ENCODE results near the gene PLCG1. TPM values are rescaled to one million over a fixed set of nuclear protein-coding genes. Genes with fewer than 3 reads are reported as not detected.

The PLCG1 gene
- total and polyA plus RNA-seq, 11 donors, result 32.5 to 72.2 (median 52.8) TPM

DNA sequence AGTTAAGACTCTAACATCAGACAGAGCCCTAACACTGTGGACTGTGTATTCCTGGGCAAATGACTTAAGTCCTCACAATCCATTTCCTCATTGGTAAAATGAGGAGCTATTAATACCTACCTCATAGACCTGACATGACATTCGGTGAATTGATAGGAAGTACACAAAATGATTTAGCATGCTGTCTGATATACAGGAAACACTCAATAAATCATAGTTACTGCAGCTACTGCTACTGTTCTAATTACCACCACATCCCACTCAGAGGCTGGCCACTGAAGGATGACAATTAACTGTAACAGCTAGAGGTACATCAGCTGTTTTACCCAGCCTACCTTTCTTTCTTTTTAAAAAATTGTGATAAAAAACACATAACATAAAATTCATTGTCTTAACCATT, 87.7 kb downstream of the PLCG1 start:
- TF ChIP-seq, protein P1, sequence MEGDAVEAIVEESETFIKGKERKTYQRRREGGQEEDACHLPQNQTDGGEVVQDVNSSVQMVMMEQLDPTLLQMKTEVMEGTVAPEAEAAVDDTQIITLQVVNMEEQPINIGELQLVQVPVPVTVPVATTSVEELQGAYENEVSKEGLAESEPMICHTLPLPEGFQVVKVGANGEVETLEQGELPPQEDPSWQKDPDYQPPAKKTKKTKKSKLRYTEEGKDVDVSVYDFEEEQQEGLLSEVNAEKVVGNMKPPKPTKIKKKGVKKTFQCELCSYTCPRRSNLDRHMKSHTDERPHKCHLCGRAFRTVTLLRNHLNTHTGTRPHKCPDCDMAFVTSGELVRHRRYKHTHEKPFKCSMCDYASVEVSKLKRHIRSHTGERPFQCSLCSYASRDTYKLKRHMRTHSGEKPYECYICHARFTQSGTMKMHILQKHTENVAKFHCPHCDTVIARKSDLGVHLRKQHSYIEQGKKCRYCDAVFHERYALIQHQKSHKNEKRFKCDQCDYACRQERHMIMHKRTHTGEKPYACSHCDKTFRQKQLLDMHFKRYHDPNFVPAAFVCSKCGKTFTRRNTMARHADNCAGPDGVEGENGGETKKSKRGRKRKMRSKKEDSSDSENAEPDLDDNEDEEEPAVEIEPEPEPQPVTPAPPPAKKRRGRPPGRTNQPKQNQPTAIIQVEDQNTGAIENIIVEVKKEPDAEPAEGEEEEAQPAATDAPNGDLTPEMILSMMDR (IDR thresholded peaks at IDR 0.05), result no peak
- TF ChIP-seq POLR2A (IDR thresholded peaks at IDR 0.05), result no peak
- 53 to 75% (median 66%) methylated on average over 1 of the region's 1 CpG for WGBS, 4 donors
- peaks cover 0 to 44% (median 27%) of the 10 kb centered on the region in 12 donors for H3K4me1 ChIP-seq
- ATAC-seq, result peak in 1 of 4 donors; percentile 12
- no peaks in the 10 kb centered on the region for H3K9me3 ChIP-seq
- intact Hi-C loops (cut with DNase I), result no loop called here
- H3K4me3 ChIP-seq, result no peak overlapping the region
- no peaks in the 10 kb centered on the region for H3K36me3 ChIP-seq
- H3K27me3 ChIP-seq, result no peaks in the 10 kb centered on the region
- H3K27ac ChIP-seq, result no peak overlapping the region
- DNase-seq, result no peak

- WGBS, 4 donors, result 83 to 97% (median 93%) methylated on average over 1 of the region's 1 CpG
- H3K4me1 ChIP-seq, result peaks cover 0 to 54% (median 28%) of the 10 kb centered on the region in 12 donors
Measured at GRCh38 chr20:41226426-41226825, 89.1 kb downstream of the PLCG1 start.

More at GRCh38 chr20:41226426-41226825, 89.1 kb downstream of the PLCG1 start:
- no peaks in the 10 kb centered on the region for H3K9me3 ChIP-seq
- H3K27me3 ChIP-seq, result no peaks in the 10 kb centered on the region
- no peak for TF ChIP-seq POLR2A (IDR thresholded peaks at IDR 0.05)
- TF ChIP-seq, protein P1 (IDR thresholded peaks at IDR 0.05), result no peak
- H3K27ac ChIP-seq, result no peak overlapping the region
- H3K36me3 ChIP-seq, result no peaks in the 10 kb centered on the region
- H3K4me3 ChIP-seq, result no peak overlapping the region
- intact Hi-C loops (cut with DNase I), result no loop called here
- DNase-seq (no peak), ATAC-seq (no peak)

Small RNA genes within 50 kb of the gene (microRNA-seq; reads per million reads assigned to microRNA genes)
- 0 to 0.38 (median 0.10) reads per million in 4 donors for gene MIR6871

Other genes with a start within 250 kb of the PLCG1 start
- 10 to 100 TPM; 15.0 to 32.3 (median 21.8) TPM for gene TOP1, start 108.7 kb upstream of the PLCG1 start, total RNA-seq
- 10 to 100 TPM; 11.6 to 21.4 TPM for gene TOP1, start 108.7 kb upstream of the PLCG1 start, polyA plus RNA-seq
- 10 to 100 TPM; 26.3 to 43.9 (median 33.1) TPM for gene ZHX3, start 180.2 kb downstream of the PLCG1 start, total RNA-seq
- gene ZHX3, start 180.2 kb downstream of the PLCG1 start, polyA plus RNA-seq, result 10 to 100 TPM; 10.9 to 17.2 TPM
- gene LPIN3, start 203.3 kb downstream of the PLCG1 start, total RNA-seq, result 10 to 100 TPM; 13.2 to 24.1 (median 19.0) TPM
- gene LPIN3, start 203.3 kb downstream of the PLCG1 start, polyA plus RNA-seq, result 10 to 100 TPM; 12.8 to 23.1 TPM
- gene EMILIN3, start 229.3 kb downstream of the PLCG1 start, total RNA-seq, result 1 to 10 TPM in 8 of 9 donors, under 1 TPM in 1; 0.24 to 9.3 (median 2.2) TPM
- gene EMILIN3, start 229.3 kb downstream of the PLCG1 start, polyA plus RNA-seq, result 1 to 10 TPM; 1.2 to 3.3 TPM